AG04449 (cell line): ENCODE data around the gene DOCK11.

ENCODE experiments used
- CTCF ChIA-PET: fragments of 350-600 bp; formaldehyde crosslinking; extraction: SDS; loops from one replicate; lab custom pipeline; 2021; ENCODE audit warnings: antibody characterized with exemption; lab: Yijun Ruan, JAX
- POLR2A ChIA-PET: fragments of 400-600, 350-600 bp; formaldehyde crosslinking; extraction: SDS; loops from one replicate; lab custom pipeline; 2020; ENCODE audit warnings: antibody characterized with exemption, inconsistent platforms; lab: Yijun Ruan, JAX
- DNase-seq: peaks from one replicate; pipeline ENCODE4 v3.0.0-alpha.2; 2010; ENCODE audit warnings: low read depth, low spot score
- H3K4me3 ChIP-seq: 2 replicates; pipeline ENCODE4 v1.5.1; 2011; ENCODE audit warnings: low read depth, mild to moderate bottlenecking, control low read depth, low read length
- TF ChIP-seq, protein P1 (sequence below): IDR thresholded peaks from one replicate; pipeline ENCODE4 v1.5.1; 2011; ENCODE audit warnings: mild to moderate bottlenecking, moderate library complexity, low read length, control low read depth, inconsistent platforms; ENCODE audit not compliant: insufficient read depth; ENCODE audit errors: missing control alignments

The DOCK11 gene

GRCh38 chrX:118524344-118524743 is 28.7 kb downstream of the DOCK11 start:
- ChIA-PET POLR2A (no interaction called here), CTCF (no interaction called here)
- H3K4me3 ChIP-seq: no peak overlapping the region
- no peak for DNase-seq
- TF ChIP-seq, protein P1, sequence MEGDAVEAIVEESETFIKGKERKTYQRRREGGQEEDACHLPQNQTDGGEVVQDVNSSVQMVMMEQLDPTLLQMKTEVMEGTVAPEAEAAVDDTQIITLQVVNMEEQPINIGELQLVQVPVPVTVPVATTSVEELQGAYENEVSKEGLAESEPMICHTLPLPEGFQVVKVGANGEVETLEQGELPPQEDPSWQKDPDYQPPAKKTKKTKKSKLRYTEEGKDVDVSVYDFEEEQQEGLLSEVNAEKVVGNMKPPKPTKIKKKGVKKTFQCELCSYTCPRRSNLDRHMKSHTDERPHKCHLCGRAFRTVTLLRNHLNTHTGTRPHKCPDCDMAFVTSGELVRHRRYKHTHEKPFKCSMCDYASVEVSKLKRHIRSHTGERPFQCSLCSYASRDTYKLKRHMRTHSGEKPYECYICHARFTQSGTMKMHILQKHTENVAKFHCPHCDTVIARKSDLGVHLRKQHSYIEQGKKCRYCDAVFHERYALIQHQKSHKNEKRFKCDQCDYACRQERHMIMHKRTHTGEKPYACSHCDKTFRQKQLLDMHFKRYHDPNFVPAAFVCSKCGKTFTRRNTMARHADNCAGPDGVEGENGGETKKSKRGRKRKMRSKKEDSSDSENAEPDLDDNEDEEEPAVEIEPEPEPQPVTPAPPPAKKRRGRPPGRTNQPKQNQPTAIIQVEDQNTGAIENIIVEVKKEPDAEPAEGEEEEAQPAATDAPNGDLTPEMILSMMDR: no peak

DNA sequence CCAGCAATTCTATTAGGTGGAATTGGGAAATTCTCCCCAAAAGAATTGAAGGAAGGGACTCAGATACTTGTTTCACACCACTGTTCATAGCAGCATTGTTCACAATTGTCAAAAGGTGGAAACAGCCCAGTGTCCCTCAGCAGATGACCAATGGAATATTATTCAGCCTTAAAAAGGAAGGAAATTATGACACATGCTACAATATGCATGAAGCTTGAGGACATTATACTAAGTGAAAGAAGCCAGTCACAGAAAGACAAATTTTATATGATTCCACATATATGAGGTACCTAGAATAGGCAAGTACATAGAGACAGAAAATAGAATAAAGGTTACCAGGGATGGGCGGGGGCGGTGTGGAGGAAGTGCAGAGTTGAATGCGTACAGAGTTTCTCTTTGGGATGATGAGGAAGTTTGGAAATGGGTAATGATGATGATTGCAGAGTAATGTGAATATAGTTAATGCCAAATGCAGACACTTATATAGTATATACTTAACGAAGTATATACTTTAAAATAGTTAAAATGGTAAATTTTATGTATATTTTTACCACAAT is 29.6 kb downstream of the DOCK11 start:
- CTCF ChIA-PET: no interaction called here
- POLR2A ChIA-PET: no interaction called here
- no peak for DNase-seq
- no peak overlapping the region for H3K4me3 ChIP-seq
- TF ChIP-seq, protein P1: no peak

- DNase-seq: no peak
- H3K4me3 ChIP-seq: no peak overlapping the region
- POLR2A ChIA-PET: no interaction called here
- TF ChIP-seq, protein P1: no peak
- CTCF ChIA-PET: no interaction called here
Measured at GRCh38 chrX:118526149-118526548, 30.5 kb downstream of the DOCK11 start.

DNA sequence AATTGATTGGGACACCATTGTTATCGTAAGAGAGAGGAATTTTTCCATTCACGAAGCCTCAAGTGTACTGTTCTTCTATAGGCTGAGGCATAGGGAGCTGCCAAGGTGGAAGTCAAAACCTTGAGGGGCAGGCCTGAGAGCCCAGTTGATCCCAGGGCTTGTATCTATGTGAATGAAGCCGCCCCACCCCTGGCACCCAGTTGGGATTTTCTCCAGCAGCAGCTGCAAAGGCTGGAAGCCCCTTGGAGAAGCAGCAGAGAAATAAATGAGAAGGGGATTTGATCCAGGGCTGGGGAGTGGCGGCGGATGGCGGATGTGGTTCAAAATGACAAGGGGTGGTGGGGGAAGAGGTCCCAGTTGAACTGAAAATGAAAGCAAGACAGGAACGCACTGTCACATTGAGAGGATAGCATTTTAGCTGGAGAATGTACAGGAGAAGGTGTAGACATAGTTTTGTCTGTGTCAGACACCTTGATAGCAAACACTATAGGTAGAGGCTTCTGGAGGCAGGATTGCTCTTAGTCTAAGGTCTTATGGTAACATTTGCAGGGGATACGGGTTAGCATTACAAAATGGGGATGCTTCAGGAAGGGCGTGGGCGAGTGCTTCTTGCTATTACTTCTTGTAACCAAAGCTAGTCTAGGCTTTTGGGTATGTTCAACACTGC is 32.6 kb downstream of the DOCK11 start:
- no peak overlapping the region for H3K4me3 ChIP-seq
- TF ChIP-seq, protein P1: no peak
- ChIA-PET POLR2A (interaction anchor here (0.7 kb wide), 1 partner anchor 539 kb away, joined by 3 read pairs; no protein-coding TSS in a partner anchor), CTCF (interaction anchor here (0.6 kb wide), 1 partner anchor 16 kb away, joined by 3 read pairs; no protein-coding TSS in a partner anchor)
- DNase-seq: no peak

DNA sequence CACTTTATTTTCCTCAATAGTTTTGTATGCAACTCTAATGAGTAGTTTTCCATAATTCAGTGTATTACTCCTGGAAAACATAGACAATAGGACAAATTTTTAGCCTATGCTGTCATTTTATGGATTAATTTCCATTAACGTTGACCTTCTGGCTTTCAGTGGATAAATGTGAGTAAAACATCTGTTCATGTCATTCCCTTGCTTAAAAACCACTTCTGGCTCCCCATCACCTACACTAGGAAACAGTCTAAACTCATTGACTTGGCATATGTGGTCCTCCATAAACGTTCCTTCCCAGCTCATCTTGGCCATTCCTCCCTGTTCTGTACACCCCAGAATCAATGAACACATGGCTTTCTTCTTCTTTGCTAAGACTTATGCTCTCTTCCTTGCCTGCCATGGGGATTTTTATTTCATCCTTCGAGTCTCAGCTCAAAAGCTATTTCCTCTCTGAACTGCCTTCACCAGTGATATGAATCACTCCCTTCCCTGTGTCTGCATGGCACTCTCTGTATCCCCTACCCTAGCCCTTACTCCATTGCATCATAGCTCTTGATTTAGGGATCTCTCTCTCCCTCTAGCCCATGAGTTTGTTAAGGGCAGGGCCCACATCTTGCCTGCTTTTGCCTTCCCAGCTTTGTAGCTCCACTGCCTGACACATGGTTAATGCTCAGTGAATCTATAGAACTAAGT is 34.8 kb downstream of the DOCK11 start:
- POLR2A ChIA-PET: interaction anchor here (1.8 kb wide), 1 partner anchor 9 kb away, joined by 8 read pairs; no protein-coding TSS in a partner anchor
- no peak for DNase-seq
- CTCF ChIA-PET: interaction anchor here (1.2 to 1.6 kb wide), 4 partner anchors 10 to 71 kb away, joined by 3 to 7 read pairs (median 4); no protein-coding TSS in a partner anchor
- TF ChIP-seq, protein P1: no peak
- H3K4me3 ChIP-seq: no peak overlapping the region
